Stimulated activated CD4-positive, alpha-beta T cell treated with anti-CD3 and anti-CD28 coated beads, Interleukin-4, amount 100 ng/mL, for 48 hours (primary cell): ENCODE data around the gene GOLGA6L26.
A peak's percentile ranks its signal among the peaks of the same experiment; 100 is the strongest.
"Not testable (repeated sequence)": the region's sequence is repeated elsewhere in the genome, so short reads cannot be mapped to it uniquely, and the experiment has no call there.

Experiments
- DNase-seq, 2 donors: peaks; one replicate each; pipeline ENCODE4 v3.0.0-alpha.2; 2020; ENCODE audit warnings: low read depth in 2 of 2

GOLGA6L26 gene, protein sequence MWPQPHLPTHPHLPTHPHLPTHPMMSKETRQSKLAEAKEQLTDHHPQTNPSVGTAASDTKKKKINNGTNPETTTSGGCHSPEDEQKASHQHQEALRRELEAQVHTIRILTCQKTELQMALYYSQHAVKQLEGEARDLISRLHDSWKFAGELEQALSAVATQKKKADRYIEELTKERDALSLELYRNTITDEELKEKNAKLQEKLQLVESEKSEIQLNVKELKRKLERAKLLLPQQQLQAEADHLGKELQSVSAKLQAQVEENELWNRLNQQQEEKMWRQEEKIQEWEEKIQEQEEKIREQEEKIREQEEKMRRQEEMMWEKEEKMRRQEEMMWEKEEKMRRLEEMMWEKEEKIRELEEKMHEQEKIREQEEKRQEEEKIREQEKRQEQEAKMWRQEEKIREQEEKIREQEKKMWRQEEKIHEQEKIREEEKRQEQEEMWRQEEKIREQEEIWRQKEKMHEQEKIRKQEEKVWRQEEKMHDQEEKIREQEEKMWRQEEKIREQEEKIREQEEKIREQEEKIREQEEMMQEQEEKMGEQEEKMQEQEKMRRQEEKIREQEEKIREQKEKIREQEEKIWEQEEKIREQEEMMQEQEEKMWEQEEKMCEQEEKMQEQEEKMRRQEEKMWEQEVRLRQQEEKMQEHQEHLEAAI

DNA sequence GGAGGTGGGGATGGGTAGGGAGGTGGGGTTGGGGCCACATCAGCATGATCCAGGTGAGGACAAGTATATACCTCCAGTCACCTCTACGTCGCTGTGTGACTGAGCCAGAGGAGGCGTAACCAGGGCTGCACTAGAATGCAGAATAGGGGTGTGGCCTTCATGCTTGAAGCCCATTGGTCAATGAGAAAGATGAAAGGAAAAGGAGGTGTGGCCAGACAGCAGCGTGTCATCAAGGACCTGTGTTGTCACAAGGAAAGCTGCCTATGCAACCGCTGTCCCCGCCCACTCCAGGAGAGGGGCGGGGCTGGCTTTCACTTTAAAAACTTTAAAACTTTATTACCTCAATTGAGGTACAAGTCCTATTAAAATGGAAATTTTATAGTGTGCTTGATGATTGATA lies at the start of gene GOLGA6L26:
Gene GOLGA6L26, minus strand, starts transcription at position 101 of the 400 bp plus-strand sequence. Its CDS starts 61 bp downstream, at position 40.
- not testable (repeated sequence) for DNase-seq

DNA sequence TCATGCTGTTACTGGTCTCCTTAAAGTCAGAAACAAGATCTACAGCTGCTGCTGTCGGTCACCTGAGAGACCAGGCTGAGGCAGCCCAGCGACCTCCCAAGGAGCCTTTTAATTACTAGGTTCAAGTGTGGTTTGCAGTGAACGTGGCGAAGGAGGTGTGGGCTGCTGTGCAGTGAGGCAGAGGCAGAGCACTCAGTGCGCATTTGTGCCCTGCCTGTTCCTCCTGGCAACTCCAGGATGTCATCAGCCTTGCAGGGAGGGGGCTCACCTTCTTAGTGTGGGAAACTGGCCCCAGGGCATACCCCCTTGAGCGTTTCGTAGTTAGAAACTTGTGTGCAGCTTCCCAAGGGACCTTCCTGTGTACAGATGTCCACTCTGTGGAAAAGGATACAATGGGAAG lies 47.2 kb upstream of the GOLGA6L26 start:
- not testable (repeated sequence) for DNase-seq

DNA sequence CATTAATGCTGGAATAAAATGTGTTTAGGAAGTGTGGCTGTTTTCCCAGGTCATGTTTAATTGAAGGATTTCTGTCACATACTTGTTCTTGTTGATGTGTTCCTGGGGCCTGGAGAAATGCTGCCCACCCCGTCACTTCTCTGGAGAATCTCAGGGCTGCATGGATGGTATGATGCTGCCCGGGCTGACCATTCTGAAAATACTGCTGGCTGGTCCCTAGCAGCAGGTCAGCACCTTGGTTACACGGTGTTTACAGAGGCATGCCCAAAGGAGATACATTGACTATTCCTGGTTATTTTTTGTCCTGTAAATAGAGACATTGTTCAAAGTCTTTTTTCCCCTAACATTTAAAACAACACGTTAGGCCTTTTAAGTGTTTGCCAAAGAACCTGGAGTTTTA lies 46.7 kb upstream of the GOLGA6L26 start:
- not testable (repeated sequence) for DNase-seq

DNA sequence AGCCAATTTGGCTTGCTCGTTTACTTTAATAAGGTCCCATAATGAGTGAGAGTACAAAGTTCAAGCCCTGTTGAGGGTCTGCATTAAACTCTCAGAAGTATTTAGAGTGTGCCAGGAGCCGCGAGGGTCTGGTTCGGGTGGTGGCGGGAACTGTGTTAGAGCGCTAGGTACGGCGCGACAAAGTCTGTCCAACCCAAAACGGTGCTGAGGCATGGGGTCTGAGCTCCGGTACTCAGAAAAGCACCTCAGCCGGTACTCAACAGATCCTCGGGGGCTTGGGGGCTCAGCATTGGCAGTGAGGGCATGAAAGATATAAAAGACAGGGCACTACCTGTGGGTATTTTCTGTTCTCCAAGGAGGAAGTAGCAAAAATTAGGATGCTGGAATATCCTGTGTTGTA lies 45.0 kb upstream of the GOLGA6L26 start:
- not testable (repeated sequence) for DNase-seq

DNA sequence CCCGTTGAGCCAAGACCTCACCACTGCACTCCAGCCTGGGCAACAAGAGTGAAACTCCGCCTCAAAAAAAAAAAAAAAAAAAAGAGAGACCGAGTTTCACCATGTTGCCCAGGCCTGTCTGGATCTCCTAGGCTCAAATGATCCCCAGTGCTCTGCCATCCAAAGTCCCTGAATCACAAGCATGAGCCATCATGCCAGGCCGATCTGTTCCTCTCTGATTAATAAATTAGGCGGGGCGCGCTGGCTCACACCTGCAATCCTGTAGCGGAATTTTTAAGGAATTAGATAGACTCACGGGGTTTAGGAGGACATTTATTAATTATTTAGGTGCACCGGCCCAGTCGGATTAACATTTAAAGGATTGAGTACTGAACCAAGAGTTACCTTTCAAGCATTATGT lies 40.2 kb upstream of the GOLGA6L26 start:
- DNase-seq = not testable (repeated sequence)

DNA sequence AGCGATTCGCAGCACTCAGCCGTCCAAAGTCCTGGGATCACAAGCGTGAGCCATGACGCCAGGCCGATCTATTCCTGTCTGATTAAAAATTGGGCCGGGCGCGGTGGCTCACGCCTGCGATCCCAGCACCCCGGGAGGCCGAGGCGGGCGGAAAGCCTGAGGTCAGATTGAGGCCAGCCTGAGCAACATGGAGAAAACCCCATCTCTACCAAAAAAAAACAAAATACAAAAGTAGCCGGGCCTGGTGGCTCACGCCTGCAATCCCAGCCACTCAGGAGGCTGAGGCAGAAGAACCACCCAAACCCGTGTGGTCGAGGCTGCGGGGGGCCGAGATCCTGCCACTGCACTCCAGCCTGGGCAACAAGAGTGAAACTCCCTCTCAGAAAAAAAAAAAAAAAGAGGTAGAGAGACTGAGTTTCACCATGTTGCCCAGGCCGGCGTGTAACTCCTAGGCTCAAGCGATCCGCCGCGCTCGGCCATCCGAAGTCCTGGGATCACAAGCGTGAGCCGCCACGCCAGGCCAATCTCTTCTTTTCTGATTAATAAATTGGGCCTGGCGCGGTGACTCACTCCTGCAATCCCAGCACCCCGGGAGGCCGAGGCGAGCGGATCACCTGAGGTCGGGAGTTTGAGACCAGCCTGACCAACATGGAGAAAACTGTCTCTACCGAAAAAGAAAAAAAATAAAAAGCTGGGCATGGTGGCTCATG lies 39.0 kb upstream of the GOLGA6L26 start:
- not testable (repeated sequence) for DNase-seq

DNA sequence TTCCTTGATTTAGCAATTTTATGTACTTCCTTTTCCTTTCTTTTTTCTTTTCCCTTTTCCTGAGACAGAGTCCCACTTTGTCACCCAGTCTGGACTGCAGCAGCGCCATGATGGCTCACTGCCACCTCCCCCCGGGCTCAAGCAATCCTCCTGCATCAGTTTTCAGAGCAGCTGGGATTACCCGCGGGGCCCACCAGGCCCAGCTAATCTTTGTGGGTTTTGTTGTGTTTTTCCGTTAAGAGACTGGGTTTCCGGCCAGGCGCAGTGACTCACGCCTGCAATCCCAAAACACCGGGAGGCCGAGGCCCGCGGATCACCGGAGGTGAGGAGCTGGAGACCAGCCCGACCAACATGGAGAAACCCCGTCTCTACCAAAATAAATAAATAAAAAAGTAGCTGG lies 38.3 kb upstream of the GOLGA6L26 start:
- no peak for DNase-seq

DNA sequence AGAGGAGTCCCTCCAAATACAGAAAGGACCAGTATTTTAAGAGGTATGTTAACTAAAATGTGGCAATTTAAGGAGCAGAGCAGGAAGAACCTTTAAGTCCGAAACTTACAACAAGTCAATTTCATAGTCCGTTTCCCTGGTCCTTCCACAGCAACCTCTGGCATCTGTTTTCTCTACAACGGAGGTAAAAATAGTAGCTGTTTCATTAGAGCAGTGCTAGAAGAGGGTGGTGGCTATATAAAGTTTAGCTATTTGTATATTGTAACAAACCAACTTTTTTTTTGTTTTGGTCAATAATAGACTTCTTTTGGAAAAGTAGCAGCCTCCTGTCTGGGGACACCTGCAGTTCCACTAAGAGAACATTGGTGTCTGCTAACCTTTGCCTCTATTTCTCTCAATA lies 37.9 kb upstream of the GOLGA6L26 start:
- DNase-seq = not testable (repeated sequence)

DNA sequence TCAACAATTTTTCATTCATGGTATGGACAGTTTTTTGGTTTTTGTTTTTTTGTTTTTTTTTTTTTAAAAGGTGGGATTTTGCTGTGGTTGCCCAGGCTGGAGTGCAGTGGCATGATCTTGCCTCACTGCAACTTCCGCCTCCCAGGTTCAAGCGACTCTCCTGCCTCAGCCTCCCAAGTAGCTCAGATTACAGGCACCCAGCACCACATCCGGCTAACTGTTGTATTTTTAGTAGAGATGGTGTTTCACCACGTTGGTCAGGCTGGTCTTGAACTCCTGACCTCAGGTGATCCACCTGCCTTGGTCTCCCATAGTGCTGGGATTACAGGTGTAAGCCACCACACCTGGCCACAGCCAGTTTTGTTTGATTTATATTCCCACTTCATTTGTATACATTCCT lies 37.1 kb upstream of the GOLGA6L26 start:
- DNase-seq = not testable (repeated sequence)

DNA sequence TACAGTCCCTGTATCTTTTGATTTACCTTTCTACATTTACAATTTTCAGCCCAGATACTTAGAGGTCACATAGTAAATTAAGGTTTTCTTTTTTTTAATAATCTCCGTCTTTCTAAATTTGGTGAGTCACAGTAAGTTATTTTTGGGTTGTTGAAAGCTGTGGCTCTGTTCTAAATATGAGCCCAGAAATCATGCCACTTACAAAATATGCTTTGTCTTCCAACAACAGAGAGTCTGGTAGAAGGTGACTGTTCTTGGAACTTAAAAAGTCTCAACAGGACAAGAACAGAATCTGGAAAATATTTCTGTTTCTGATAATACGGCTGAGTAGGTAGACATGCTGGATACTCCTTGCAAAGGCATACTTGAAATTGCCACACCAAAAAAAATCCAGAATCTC lies 36.6 kb upstream of the GOLGA6L26 start:
- DNase-seq = no peak

DNA sequence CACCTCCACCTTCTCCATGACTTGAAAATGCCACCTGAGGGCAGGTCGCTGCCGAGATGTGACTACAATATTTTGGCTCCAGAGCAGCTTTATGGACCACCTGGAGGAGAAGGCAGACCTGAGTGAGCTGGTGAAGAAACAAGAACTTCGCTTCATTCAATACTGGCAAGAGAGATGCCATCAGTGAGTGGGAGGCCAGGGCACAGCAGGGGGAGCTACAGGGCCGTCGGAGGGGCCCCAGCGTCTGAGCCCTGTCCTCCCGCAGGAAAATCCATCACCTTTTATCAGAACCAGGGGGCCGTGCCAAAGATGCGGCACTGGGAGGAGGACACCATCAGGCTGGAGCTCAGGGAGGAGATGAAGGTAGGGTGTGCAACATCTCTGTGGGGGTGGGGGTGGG lies 30.3 kb upstream of the GOLGA6L26 start:
- not testable (repeated sequence) for DNase-seq

DNA sequence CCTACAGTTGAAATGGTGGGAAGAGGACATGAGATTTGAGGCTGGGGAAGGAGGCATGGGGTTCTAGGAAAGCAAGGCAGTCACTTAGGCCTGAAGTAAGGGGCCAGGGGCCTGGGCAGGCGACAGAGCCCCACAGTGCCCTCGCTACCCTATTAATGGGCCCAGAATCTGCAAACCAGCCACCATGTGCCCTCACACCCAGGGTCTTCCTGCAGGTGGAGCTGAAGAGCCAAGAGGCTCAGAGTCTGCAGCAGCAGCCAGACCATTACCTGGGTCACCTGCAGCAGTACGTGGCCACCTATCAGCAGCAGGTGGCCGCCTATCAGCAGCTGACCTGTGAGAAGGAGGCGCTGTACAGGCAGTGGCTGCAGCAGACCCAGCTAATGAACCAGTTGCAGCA lies 28.6 kb upstream of the GOLGA6L26 start:
- DNase-seq = not testable (repeated sequence)

DNA sequence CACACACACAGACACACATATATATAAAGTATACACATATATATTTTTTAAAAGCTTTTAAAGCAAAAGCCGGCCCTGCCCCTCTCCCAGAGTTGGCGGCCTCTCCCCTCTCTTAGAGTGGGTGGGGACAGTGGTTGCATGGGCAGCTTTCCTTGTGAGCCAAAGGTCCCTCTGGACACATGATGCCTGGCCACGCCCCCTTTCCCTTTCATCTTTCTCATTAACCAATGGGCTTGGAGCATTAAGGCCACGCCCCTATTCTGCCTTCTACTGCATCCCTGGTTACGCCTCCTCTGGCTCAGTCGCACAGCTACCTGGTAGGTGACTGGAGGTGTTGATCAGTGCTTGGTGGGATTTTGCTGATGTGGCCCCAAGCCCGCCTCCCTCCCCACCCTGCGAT lies 20.5 kb upstream of the GOLGA6L26 start, which contains the start of gene GOLGA8S:
Gene GOLGA8S, plus strand, starts transcription at position 301 of the 400 bp plus-strand sequence. Its CDS starts 62 bp downstream, at position 363.
- DNase-seq = not testable (repeated sequence)

DNA sequence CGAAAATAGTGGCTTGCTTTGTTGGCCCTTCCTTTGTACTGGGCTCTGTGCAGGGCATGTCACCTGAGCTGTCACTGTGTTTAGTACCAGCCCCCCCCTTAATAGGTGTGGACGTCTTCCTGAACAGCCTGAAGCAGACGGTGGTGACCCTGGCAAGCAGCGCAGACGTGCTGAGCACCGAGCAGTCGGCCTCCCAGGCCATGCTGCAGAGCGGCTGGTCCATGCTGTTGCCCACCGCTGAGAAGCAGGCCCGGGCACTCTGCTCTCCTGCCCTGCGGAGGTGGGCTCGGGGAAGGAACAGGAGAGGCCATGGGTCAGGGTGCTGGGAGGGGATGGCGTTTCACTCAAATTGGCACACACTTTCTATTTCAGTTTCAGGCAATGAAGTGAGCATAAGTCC lies 22.8 kb downstream of the GOLGA6L26 start:
- not testable (repeated sequence) for DNase-seq

DNA sequence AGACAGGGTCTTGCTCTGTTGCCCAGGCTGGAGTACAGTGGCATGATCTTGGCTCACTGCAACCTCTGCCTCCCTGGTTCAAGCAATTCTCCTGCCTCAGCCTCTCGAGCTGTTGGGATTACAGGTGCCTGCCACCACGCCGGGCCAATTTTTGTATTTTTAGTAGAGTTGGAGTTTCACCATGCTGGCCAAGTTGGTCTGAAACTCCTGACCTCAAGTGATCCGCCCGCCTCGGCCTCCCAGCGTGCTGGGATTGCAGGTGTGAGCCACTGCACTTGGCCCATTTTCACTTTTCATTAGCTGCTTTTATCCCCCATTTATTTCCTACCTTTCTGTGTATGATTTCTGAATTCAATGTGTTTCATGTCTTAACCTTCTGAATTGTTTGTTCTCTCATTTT lies 28.1 kb downstream of the GOLGA6L26 start:
- DNase-seq = not testable (repeated sequence)

DNA sequence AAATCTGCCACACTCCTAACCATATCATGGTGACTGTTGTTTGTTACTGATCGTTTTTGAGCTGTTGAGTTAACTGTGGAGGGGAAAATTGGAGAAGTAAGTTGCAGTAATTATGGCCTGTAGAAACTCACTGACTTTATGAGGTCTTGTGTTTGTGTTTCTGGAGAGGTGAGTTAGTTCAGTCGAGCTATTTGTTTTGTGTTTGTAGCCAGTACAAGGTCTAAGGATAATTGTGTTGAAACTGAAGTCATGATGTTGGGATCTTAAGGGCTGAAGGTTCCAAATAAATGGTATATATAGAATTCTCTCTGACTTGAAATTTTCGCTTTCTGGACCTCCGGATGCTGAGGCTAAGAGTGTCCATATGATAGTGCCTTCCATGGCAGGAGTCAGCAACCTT lies 29.2 kb downstream of the GOLGA6L26 start:
- not testable (repeated sequence) for DNase-seq

DNA sequence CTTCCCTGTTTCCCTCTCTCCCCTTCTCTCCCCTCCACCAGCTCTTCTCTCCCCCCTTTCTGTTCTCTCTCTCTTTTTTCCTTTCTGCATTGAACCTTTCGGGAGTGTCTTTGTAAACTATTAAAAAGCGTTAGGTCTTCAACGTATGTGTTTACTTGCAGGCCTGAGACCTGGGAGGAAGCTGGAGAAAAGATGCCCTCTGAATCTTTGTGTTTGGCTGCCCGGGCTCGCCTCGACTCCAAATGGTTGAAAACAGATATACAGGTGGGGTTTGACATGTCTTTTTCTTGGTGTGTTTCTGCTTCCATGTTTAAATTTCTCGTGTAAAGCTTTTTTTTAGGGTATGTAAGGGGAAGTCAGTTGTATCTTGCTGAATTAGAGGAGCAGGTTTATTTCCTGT lies 29.7 kb downstream of the GOLGA6L26 start:
- not testable (repeated sequence) for DNase-seq

DNA sequence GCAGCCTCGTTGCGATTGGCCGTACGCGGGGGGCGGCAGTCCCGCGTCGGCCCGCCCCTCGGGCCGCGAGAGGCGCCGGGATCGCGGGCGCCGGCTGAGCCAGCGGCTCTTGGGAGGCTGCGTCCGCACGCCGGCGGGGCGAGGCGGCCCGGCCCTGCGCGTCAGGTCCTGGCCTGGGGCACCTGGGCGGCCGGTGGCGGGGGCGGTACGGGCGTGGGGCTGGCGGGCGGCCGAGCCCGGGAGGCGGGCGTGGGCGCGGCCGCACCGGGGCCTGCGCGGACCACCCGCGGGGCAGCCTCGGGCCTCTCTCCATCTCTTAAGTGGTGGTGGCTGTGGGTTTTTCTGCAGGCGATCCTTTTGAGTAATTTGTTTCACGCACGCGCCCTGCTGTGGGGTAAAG lies 30.3 kb downstream of the GOLGA6L26 start:
- DNase-seq = peak in 1 of 2 donors; percentile 26

DNA sequence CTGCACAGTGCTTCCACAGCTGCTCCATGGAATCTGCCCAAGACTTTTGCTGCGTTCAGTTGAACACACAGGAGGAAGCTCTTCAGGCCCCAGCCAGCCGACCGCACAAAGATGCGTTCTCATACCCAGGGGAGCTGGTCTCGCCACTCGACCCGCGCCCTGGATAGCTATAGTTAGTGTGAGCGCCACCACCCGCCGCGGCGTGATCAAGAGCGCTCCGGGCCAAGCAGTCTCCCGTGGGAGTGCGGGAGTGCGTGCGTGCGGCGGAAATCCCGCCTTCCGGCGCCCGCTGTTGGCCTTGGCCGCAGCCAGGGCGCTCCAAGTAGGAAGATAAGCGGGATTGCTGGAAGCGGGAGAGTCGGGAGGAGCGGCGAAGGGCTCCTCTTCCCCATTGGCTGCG lies 30.8 kb downstream of the GOLGA6L26 start:
- DNase-seq = not testable (repeated sequence)
